ENCODE measurements around the gene PNMT.

- TF ChIP-seq, protein P1, sequence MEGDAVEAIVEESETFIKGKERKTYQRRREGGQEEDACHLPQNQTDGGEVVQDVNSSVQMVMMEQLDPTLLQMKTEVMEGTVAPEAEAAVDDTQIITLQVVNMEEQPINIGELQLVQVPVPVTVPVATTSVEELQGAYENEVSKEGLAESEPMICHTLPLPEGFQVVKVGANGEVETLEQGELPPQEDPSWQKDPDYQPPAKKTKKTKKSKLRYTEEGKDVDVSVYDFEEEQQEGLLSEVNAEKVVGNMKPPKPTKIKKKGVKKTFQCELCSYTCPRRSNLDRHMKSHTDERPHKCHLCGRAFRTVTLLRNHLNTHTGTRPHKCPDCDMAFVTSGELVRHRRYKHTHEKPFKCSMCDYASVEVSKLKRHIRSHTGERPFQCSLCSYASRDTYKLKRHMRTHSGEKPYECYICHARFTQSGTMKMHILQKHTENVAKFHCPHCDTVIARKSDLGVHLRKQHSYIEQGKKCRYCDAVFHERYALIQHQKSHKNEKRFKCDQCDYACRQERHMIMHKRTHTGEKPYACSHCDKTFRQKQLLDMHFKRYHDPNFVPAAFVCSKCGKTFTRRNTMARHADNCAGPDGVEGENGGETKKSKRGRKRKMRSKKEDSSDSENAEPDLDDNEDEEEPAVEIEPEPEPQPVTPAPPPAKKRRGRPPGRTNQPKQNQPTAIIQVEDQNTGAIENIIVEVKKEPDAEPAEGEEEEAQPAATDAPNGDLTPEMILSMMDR (conservative IDR thresholded peaks at IDR 0.05; ENCODE audit: low read depth in 2 of 2): no peak
- TF ChIP-seq JUNB (IDR thresholded peaks at IDR 0.05; ENCODE audit: unreplicated experiment) (no peak), EZH2phosphoT487 (IDR thresholded peaks at IDR 0.05; ENCODE audit: unreplicated experiment) (no peak), POLR2AphosphoS5 (IDR thresholded peaks at IDR 0.05; ENCODE audit: low read depth) (no peak), NANOG (IDR thresholded peaks at IDR 0.05; ENCODE audit: borderline replicate concordance) (no peak)
- TF ChIP-seq, protein P2, sequence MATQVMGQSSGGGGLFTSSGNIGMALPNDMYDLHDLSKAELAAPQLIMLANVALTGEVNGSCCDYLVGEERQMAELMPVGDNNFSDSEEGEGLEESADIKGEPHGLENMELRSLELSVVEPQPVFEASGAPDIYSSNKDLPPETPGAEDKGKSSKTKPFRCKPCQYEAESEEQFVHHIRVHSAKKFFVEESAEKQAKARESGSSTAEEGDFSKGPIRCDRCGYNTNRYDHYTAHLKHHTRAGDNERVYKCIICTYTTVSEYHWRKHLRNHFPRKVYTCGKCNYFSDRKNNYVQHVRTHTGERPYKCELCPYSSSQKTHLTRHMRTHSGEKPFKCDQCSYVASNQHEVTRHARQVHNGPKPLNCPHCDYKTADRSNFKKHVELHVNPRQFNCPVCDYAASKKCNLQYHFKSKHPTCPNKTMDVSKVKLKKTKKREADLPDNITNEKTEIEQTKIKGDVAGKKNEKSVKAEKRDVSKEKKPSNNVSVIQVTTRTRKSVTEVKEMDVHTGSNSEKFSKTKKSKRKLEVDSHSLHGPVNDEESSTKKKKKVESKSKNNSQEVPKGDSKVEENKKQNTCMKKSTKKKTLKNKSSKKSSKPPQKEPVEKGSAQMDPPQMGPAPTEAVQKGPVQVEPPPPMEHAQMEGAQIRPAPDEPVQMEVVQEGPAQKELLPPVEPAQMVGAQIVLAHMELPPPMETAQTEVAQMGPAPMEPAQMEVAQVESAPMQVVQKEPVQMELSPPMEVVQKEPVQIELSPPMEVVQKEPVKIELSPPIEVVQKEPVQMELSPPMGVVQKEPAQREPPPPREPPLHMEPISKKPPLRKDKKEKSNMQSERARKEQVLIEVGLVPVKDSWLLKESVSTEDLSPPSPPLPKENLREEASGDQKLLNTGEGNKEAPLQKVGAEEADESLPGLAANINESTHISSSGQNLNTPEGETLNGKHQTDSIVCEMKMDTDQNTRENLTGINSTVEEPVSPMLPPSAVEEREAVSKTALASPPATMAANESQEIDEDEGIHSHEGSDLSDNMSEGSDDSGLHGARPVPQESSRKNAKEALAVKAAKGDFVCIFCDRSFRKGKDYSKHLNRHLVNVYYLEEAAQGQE (IDR thresholded peaks at IDR 0.05; ENCODE audit: unreplicated experiment): no peak
Measured at GRCh38 chr17:39687101-39687545, 18.9 kb downstream of the PNMT start.
